Stimulated activated CD4-positive, alpha-beta T cell treated with anti-CD3 and anti-CD28 coated beads, Interleukin-4, amount 100 ng/mL, for 1 hour (primary cell): Measurements from ENCODE around the gene CBS.
"Not testable (repeated sequence)": the region's sequence is repeated elsewhere in the genome, so short reads cannot be mapped to it uniquely, and the experiment has no call there.

Source experiments
- DNase-seq: peaks from one replicate; pipeline ENCODE4 v3.0.0-alpha.2; 2020

Gene CBS

DNA sequence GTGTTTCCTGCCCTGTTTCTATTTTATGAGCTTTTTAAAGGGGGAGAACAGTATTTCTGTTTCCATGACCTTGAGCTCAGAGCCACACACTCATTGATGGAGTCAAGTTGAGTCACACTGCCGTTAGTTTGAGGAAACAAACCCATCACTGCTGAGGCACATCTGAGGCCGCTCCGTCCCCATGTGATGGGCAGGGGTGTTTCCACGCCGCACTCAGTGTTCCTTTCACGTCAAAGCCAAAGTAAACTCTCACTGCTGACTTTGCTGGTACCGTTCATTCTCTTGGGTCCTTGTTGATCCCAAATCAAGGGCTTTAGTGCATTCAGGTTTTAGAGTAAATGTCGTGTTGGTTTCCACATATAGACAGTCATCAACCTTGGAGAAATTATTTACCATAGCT, 52.5 kb downstream of the CBS start:
- DNase-seq: no peak

DNA sequence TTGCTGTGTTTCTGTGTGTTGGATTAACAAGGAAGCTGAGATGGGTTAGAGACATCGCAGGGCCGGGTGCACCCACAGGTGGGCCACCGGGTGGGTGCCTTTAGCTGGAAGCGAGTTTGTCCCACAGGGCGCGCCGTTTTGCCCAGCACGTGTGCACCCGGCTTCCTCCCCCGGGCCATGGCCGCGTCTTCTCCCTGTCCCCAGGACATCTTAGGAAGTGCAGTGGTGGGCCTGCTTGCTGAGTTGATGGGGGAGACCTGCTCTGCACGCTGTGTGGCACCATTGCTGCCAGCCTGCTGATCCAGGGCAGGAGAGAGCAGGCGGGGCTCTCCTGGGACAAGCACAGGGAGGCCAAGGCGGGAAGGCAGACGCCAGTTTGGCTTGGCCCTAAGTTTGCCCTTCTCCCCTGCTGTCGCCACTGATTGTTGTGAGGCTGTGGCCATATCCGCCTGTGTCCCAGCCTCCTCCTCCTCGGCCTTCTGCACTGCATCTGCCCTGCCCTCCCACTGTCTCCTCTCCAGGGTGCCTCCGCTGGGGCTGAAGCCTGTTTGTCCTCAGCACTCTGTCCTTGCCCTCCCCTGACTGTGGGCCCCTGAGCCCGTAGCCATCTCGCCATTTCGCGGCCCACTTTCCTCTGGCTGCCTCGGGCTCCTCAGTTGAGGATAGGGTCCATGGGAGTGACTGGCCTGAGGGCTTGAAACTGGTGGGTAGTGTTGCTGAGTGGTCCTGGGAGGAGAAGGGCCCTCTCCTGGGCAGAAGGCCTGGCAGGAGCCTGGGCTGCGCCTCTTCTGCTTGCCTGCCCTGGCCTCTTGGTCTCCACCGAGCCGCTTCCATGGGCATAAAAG, 53.7 kb downstream of the CBS start:
- no peak for DNase-seq

- no peak for DNase-seq
These were observed 54.4 kb downstream of the CBS start for GRCh38 chr21:43021191-43021590.

DNA sequence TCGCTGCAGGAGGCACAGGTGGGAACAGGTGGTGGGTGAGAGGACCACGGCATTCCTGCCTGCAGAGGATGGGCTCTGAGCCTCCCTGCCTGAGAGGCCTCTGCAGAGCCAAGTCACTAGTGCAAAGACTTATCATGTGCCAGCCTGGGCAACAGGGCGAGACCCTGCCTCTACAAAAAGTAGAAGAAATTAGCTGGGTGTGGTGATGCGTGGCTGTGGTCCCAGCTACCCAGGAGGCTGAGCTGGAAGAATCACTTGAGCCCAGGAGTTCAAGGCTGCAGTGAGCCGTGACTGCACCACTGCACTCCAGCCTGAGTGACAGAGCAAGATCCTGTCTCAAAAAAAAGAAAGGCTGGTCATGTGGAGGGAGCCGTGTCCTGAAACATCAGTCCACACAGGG, 54.9 kb downstream of the CBS start:
- DNase-seq: no peak

DNA sequence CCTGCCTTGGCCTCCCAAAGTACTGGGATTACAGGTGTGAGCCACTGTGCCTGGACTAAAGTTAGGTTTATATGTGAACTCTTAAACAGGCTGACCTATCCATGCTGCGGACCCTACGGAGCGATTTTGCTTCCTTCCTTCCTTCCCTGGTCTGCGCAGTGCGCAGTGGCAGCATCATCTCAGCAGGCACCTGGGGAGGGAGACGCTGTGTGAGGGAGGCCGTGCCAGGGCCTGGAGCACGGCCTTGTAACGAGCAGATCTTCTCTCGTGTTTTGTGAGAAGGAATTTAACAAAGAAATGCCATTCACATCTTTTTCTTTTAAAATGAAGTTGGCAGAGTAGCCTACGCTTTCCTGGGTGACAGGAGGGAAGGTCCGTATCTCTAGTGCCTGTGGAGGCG, 55.5 kb downstream of the CBS start:
- no peak for DNase-seq

DNA sequence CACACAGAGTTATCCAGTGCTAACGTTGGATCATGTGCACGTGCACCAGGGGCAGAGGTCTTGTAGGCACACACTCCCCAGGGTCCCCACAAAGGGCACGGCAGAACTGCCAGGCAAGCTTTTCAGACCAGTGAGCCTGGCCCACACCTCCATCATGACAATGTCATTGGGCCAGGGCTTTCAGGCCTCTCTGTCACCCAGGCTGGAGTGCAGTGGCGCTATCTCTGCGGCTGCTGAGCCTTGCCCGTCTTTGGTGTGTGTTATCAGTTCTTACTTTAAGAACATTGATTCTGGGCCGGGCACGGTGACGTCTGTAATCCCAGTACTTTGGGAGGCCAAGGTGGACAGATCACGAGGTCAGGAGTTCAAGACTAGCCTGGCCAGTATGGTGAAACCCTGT, 57.1 kb downstream of the CBS start:
- DNase-seq: no peak

GRCh38 chr21:43016728-43017127, 58.9 kb downstream of the CBS start:
- DNase-seq: no peak

GRCh38 chr21:43015906-43016540, 59.6 kb downstream of the CBS start:
- no peak for DNase-seq

DNA sequence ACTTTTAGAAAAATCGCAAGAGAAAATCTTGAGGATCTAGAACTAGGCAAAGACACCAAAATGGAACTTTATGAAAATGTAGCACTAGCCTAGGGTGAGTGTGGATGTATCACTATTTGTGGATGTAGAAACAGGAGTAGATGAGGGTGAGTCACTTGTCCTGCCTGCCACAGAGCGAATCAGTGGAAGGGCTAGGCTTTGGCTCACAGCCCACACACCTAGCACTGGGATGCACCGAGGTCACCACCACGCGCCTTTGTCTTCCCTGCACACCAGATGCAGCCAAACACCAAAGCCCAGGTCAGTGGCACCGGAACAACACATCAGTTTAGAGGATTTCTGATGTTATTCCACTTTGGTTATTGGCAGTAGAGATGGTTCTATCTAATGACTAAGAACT, 63.0 kb downstream of the CBS start:
- no peak for DNase-seq

DNA sequence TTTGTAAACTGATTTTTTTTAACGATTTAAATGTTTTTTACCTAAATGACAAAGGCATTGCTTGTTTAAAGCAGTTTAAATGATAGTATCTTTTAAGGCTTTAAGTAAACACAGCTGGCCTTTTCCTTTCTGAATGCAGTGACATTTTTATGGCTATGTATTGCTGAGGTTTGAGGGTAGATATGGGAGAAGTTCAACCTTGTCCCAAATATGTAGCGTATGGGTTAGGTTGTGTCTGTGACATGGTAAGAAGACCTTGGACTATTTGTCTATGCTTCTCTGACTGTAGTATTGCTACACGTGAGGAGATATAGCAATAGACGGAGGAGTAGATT, 68.8 kb downstream of the CBS start:
- no peak for DNase-seq

DNA sequence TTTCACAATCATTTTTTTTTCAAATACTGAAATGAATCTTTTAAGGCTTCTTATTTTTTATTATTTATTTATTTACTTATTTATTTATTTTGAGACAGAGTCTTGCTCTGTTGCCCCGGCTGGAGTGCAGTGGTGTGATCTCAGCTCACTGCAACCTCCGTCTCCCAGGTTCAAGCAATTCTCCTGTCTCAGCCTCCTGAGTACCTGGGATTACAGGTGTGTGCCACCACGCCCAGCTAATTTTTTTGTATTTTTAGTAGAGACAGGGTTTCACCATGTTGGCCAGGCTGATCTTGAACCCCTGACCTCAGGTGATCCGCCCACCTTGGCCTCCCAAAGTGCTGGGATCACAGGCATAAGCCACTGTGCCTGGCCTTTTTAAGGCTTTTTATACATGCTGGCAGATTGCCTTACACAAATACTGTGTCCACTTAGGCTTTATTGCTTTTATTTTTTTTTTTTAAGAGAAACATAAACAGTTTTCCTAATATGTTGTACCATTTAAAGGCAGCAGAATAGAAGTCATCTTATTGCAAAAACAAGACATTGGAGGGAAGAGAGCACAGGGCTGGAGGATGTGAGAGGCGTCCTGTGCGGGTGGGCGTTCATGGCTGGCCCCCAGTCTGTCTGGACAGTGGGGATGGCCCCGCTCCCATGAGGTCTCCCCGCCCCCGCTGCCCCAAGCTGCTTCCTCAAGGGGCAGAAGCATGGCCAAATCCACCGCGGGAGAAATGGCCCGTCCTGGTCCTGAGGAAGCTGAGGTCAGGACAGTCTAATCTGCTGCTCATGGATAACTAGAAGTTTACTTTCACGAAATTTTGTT, 69.4 kb downstream of the CBS start:
- not testable (repeated sequence) for DNase-seq

GRCh38 chr21:43005635-43006034, 70.0 kb downstream of the CBS start:
- no peak for DNase-seq

DNA sequence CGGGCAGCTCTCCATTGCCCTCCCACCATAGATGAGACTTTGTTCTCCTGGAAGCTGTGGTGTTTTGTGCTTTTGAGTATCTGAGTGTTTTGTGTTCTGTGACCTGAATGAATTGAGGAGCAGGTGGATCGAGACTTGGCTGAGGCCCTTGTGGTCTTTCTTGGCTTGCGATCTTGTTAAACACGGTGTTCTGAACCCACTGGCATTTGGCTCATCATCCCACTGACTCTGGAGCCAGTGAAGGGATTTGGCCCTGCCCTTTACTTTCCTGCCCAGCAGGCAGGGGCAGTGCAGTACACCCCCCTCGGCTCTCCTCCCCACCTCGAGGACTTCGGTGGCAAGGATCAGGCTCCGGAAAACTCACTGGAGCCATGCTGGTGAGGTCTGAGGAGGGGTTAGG, 70.7 kb downstream of the CBS start:
- no peak for DNase-seq
